Naive thymus-derived CD4-positive, alpha-beta T cell (primary cell): ENCODE measurements around the gene ERC1. TPM values are rescaled to one million over a fixed set of nuclear protein-coding genes. Genes with fewer than 3 reads are reported as not detected.
A peak's percentile ranks its signal among the peaks of the same experiment; 100 is the strongest.

Source experiments
- ATAC-seq: fragments of 150-1000 bp; cut with Tn5 transposase; 2 replicates; pipeline ENCODE4 v1.10.0; 2021; ENCODE audit warnings: mild to moderate bottlenecking, moderate library complexity
- CTCF ChIA-PET: fragments of 350-600 bp; sonication (Branson Sonifier 250); formaldehyde crosslinking; loops from one replicate; lab custom pipeline; 2021; ENCODE audit warnings: antibody characterized with exemption; lab: Charles Lee
- POLR2A ChIA-PET: fragments of 350-600 bp; sonication (Branson Sonifier 250); formaldehyde crosslinking; loops from one replicate; lab custom pipeline; 2021; ENCODE audit warnings: antibody characterized with exemption, inconsistent platforms; lab: Charles Lee
- DNase-seq, 9 donors: peaks; one replicate each; pipeline versions ENCODE4 v3.0.0 to v3.0.0-alpha.2; 2020 to 2022; ENCODE audit warnings: mixed read lengths in 1 of 9
- H3K27ac ChIP-seq: one replicate; pipeline ENCODE4 v1.7.0; 2013; ENCODE audit warnings: mild to moderate bottlenecking, low read depth, low read length, moderate library complexity
- H3K27me3 ChIP-seq, 2 donors: one replicate each; pipeline ENCODE4 v1.7.0; 2013; ENCODE audit warnings: low read length in 2 of 2, mild to moderate bottlenecking in 2 of 2, moderate library complexity in 2 of 2; ENCODE audit not compliant: control insufficient read depth in 2 of 2, insufficient read depth in 2 of 2
- H3K36me3 ChIP-seq, 3 experiments: 1 replicate in 2 of 3; 2 replicates in 1 of 3; pipeline ENCODE4 v1.7.0; 2013; ENCODE audit warnings: low read length in 3 of 3, mild to moderate bottlenecking in 3 of 3, moderate library complexity in 1 of 3; ENCODE audit not compliant: insufficient read depth in 3 of 3, control insufficient read depth in 2 of 3
- H3K4me1 ChIP-seq, 2 donors: one replicate each; pipeline ENCODE4 v1.7.0; 2013; ENCODE audit warnings: low read length in 2 of 2, mild to moderate bottlenecking in 2 of 2, moderate library complexity in 1 of 2; ENCODE audit not compliant: control insufficient read depth in 2 of 2, insufficient read depth in 2 of 2
- H3K4me3 ChIP-seq: 2 replicates; pipeline ENCODE4 v1.7.0; 2013; ENCODE audit warnings: mild to moderate bottlenecking, low read length
- H3K9me3 ChIP-seq, 3 experiments: 1 replicate in 2 of 3; 2 replicates in 1 of 3; pipeline ENCODE4 v1.7.0; 2013; ENCODE audit warnings: low read length in 3 of 3; ENCODE audit not compliant: control insufficient read depth in 2 of 3
- H3K27ac Mint-ChIP-seq, 9 donors: one replicate each; pipeline ENCODE4 v1.8.0; 2020 to 2022; ENCODE audit warnings: mixed read lengths in 9 of 9, mild to moderate bottlenecking in 8 of 9, moderate library complexity in 5 of 9, inconsistent platforms in 2 of 9
- H3K27me3 Mint-ChIP-seq, 5 donors: one replicate each; pipeline ENCODE4 v1.8.0; 2021 to 2022; ENCODE audit warnings: mixed read lengths in 5 of 5, mild to moderate bottlenecking in 1 of 5
- H3K36me3 Mint-ChIP-seq, 5 donors: one replicate each; pipeline ENCODE4 v1.8.0; 2020 to 2022; ENCODE audit warnings: mixed read lengths in 5 of 5, mild to moderate bottlenecking in 3 of 5, inconsistent platforms in 1 of 5
- H3K4me1 Mint-ChIP-seq, 7 donors: one replicate each; pipeline ENCODE4 v1.8.0; 2020 to 2022; ENCODE audit warnings: mixed read lengths in 7 of 7, mild to moderate bottlenecking in 3 of 7, inconsistent platforms in 1 of 7
- H3K4me3 Mint-ChIP-seq, 10 donors: one replicate each; pipeline ENCODE4 v1.8.0; 2020 to 2022; ENCODE audit warnings: mild to moderate bottlenecking in 10 of 10, mixed read lengths in 10 of 10, moderate library complexity in 6 of 10, inconsistent platforms in 2 of 10
- H3K9me3 Mint-ChIP-seq, 11 donors: one replicate each; pipeline ENCODE4 v1.8.0; 2020 to 2022; ENCODE audit warnings: mixed read lengths in 11 of 11, mild to moderate bottlenecking in 4 of 11, inconsistent platforms in 1 of 11, moderate library complexity in 1 of 11
- intact Hi-C, 2 donors: fragments of 100-400 bp; cut with micrococcal nuclease; formaldehyde crosslinking; loops; one replicate each; pipeline ENCODE4 v1.15.1; 2023
- polyA plus RNA-seq, 2 donors: library from polyadenylated mRNA; unstranded; fragments of 300-500 nt; fragmentation: Illumina TruSeq; gene quantifications; one replicate each; pipeline ENCODE4 v1.2.3, GENCODE V29; 2021
- total RNA-seq, 6 experiments: library from RNA in 5 of 6; stranded (reverse) in 5 of 6; gene quantifications; 1 replicate in 5 of 6; 2 replicates in 1 of 6; pipeline ENCODE4 v1.2.3 and lab custom pipeline; 2021 to 2026

ERC1 gene
- total and polyA plus RNA-seq, 7 experiments from 2014 or later = 15.9 to 62.0 (median 51.5) TPM

- Histone ChIP-seq H3K9me3 (peaks cover 0 to 9% (median 0%) of the 10 kb centered on the region in 3 experiments), H3K36me3 (peaks cover 0 to 14% (median 0%) of the 10 kb centered on the region in 3 experiments), H3K27ac (no peak overlapping the region), H3K4me1 (peaks cover 4 to 15% of the 10 kb centered on the region in 2 donors), H3K27me3 (no peaks in the 10 kb centered on the region), H3K4me3 (no peak overlapping the region)
- Mint-ChIP-seq H3K4me1 (peaks cover 5 to 10% (median 6%) of the 10 kb centered on the region in 7 donors), H3K27me3 (no peaks in the 10 kb centered on the region), H3K27ac (no peak overlapping the region), H3K36me3 (peaks cover 0 to 45% (median 39%) of the 10 kb centered on the region in 5 donors), H3K4me3 (no peak overlapping the region), H3K9me3 (peaks cover 0 to 8% (median 4%) of the 10 kb centered on the region in 11 donors)
- POLR2A ChIA-PET = interaction anchor here (0.6 kb wide), 1 partner anchor 9 kb away, joined by 3 read pairs; no protein-coding TSS in a partner anchor
- intact Hi-C loops = loop anchor here (5.0 to 10.0 kb wide), 2 partner anchors 393 to 405 kb away; partner anchors contain the start of gene FBXL14 (in 1 of the 2)
- DNase-seq (no peak), ATAC-seq (no peak)
- CTCF ChIA-PET = no interaction called here
These were observed 208.7 kb downstream of the ERC1 start for GRCh38 chr12:1199700-1200099.

GRCh38 chr12:1201030-1201429 is 210.0 kb downstream of the ERC1 start:
- peaks cover 0 to 12% (median 0%) of the 10 kb centered on the region in 3 experiments for H3K36me3 ChIP-seq
- peaks cover 4 to 15% of the 10 kb centered on the region in 2 donors for H3K4me1 ChIP-seq
- ChIA-PET POLR2A (no interaction called here), CTCF (no interaction called here)
- peaks cover 0 to 9% (median 0%) of the 10 kb centered on the region in 3 experiments for H3K9me3 ChIP-seq
- Mint-ChIP-seq H3K27me3 (no peaks in the 10 kb centered on the region), H3K4me1 (peaks cover 5 to 12% (median 9%) of the 10 kb centered on the region in 7 donors), H3K4me3 (no peak overlapping the region), H3K9me3 (peaks cover 0 to 8% (median 4%) of the 10 kb centered on the region in 11 donors), H3K36me3 (peaks cover 0 to 32% (median 28%) of the 10 kb centered on the region in 5 donors), H3K27ac (no peak overlapping the region)
- ATAC-seq (no peak), DNase-seq (no peak)
- no peak overlapping the region for H3K4me3 ChIP-seq
- no peaks in the 10 kb centered on the region for H3K27me3 ChIP-seq
- no peak overlapping the region for H3K27ac ChIP-seq
- intact Hi-C loops = loop anchor here (5.0 to 10.0 kb wide), 2 partner anchors 391 to 404 kb away; partner anchors contain the start of gene FBXL14 (in 1 of the 2)

GRCh38 chr12:1201886-1202285 is 210.9 kb downstream of the ERC1 start:
- ChIA-PET POLR2A (no interaction called here), CTCF (no interaction called here)
- Histone ChIP-seq H3K4me3 (no peak overlapping the region), H3K4me1 (peaks cover 4 to 15% of the 10 kb centered on the region in 2 donors), H3K27ac (no peak overlapping the region), H3K9me3 (peaks cover 0 to 9% (median 0%) of the 10 kb centered on the region in 3 experiments), H3K27me3 (no peaks in the 10 kb centered on the region), H3K36me3 (peaks cover 0 to 7% (median 0%) of the 10 kb centered on the region in 3 experiments)
- Mint-ChIP-seq H3K4me1 (peaks cover 10 to 17% (median 10%) of the 10 kb centered on the region in 7 donors), H3K9me3 (peaks cover 0 to 8% (median 4%) of the 10 kb centered on the region in 11 donors), H3K36me3 (peaks cover 0 to 24% (median 22%) of the 10 kb centered on the region in 5 donors), H3K27me3 (no peaks in the 10 kb centered on the region), H3K4me3 (peak overlapping the region in 5 of 10 donors; percentile 3 to 56 (median 16)), H3K27ac (peak overlapping the region in 3 of 9 donors; percentile 16 to 63 (median 33))
- DNase-seq (no peak), ATAC-seq (no peak)
- intact Hi-C loops = loop anchor here (5.0 to 10.0 kb wide), 2 partner anchors 390 to 403 kb away; partner anchors contain the start of gene FBXL14 (in 1 of the 2)

DNA sequence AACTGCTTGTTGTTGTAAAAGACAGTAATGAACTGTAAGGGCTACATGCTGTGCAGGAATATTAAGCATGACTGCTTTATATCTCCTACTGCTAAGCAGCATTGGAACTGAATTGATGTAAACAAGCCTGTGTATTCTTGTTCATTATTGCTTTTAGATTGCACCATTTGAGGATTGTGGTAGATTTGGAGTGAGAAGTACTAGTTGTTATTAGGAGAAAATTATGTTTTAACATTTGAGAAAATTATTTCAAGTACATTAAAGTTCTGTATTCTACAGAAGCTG is 212.7 kb downstream of the ERC1 start:
- Mint-ChIP-seq H3K27ac (no peak overlapping the region), H3K4me3 (no peak overlapping the region), H3K36me3 (peaks cover 0 to 18% (median 6%) of the 10 kb centered on the region in 5 donors), H3K27me3 (no peaks in the 10 kb centered on the region), H3K4me1 (peaks cover 10 to 17% (median 10%) of the 10 kb centered on the region in 7 donors), H3K9me3 (peaks cover 0 to 2% (median 0%) of the 10 kb centered on the region in 11 donors)
- H3K4me3 ChIP-seq = no peak overlapping the region
- peak overlapping the region; percentile 69 for H3K27ac ChIP-seq
- H3K9me3 ChIP-seq = peaks cover 0 to 6% (median 0%) of the 10 kb centered on the region in 3 experiments
- no peaks in the 10 kb centered on the region for H3K36me3 ChIP-seq
- ATAC-seq (no peak), DNase-seq (no peak)
- H3K27me3 ChIP-seq = no peaks in the 10 kb centered on the region
- intact Hi-C loops = loop anchor here (2.0 to 10.0 kb wide), 3 partner anchors 389 to 401 kb away; partner anchors contain the start of gene FBXL14 (in 1 of the 2)
- CTCF ChIA-PET = no interaction called here
- POLR2A ChIA-PET = interaction anchor here (0.6 kb wide), 1 partner anchor 458 kb away, joined by 4 read pairs; no protein-coding TSS in a partner anchor
- H3K4me1 ChIP-seq = peaks cover 4 to 15% of the 10 kb centered on the region in 2 donors

GRCh38 chr12:1204581-1205121 is 213.6 kb downstream of the ERC1 start:
- CTCF ChIA-PET = no interaction called here
- Histone ChIP-seq H3K36me3 (no peaks in the 10 kb centered on the region), H3K4me3 (peak overlapping the region; percentile 66), H3K27ac (peak overlapping the region; percentile 69), H3K27me3 (no peaks in the 10 kb centered on the region), H3K9me3 (no peaks in the 10 kb centered on the region), H3K4me1 (peaks cover 4 to 15% of the 10 kb centered on the region in 2 donors)
- ATAC-seq (peak; percentile 86), DNase-seq (peak in 7 of 9 donors; percentile 14 to 69 (median 57))
- peaks cover 10 to 17% (median 10%) of the 10 kb centered on the region in 7 donors for H3K4me1 Mint-ChIP-seq
- POLR2A ChIA-PET = interaction anchor here (0.6 to 1.3 kb wide), 5 partner anchors 8 to 397 kb away, joined by 3 to 5 read pairs (median 3); no protein-coding TSS in a partner anchor
- intact Hi-C loops = loop anchor here (2.0 to 10.0 kb wide), 3 partner anchors 388 to 400 kb away; partner anchors contain the start of gene FBXL14 (in 1 of the 2)
- no peaks in the 10 kb centered on the region for H3K9me3 Mint-ChIP-seq
- H3K4me3 Mint-ChIP-seq = no peak overlapping the region
- peaks cover 0 to 21% (median 9%) of the 10 kb centered on the region in 5 donors for H3K36me3 Mint-ChIP-seq
- H3K27me3 Mint-ChIP-seq = no peaks in the 10 kb centered on the region
- H3K27ac Mint-ChIP-seq = no peak overlapping the region

- intact Hi-C loops = loop anchor here (2.0 to 10.0 kb wide), 2 partner anchors 399 kb away; no protein-coding TSS in a partner anchor
- DNase-seq = no peak
- peak overlapping the region in 2 of 9 donors; percentile 74 to 80 for H3K27ac Mint-ChIP-seq
- peaks cover 0 to 24% (median 7%) of the 10 kb centered on the region in 5 donors for H3K36me3 Mint-ChIP-seq
- H3K27me3 Mint-ChIP-seq = no peaks in the 10 kb centered on the region
- H3K4me1 Mint-ChIP-seq = peaks cover 5 to 17% (median 10%) of the 10 kb centered on the region in 7 donors
- ChIA-PET POLR2A (interaction anchor here (0.6 to 1.6 kb wide), 4 partner anchors 10 to 396 kb away, joined by 3 to 5 read pairs (median 4); no protein-coding TSS in a partner anchor), CTCF (interaction anchor here (1.1 kb wide), 1 partner anchor 87 kb away, joined by 4 read pairs; no protein-coding TSS in a partner anchor)
- no peaks in the 10 kb centered on the region for H3K9me3 Mint-ChIP-seq
- peak overlapping the region in 1 of 10 donors; percentile 69 for H3K4me3 Mint-ChIP-seq
- H3K4me3 ChIP-seq = no peak overlapping the region
- H3K27me3 ChIP-seq = no peaks in the 10 kb centered on the region
- no peak for ATAC-seq
- H3K9me3 ChIP-seq = no peaks in the 10 kb centered on the region
- no peaks in the 10 kb centered on the region for H3K36me3 ChIP-seq
- no peak overlapping the region for H3K27ac ChIP-seq
- peaks cover 4 to 15% of the 10 kb centered on the region in 2 donors for H3K4me1 ChIP-seq
These were observed 214.6 kb downstream of the ERC1 start for GRCh38 chr12:1205512-1206060.
